HTR-8/SVneo (cell line): ENCODE measurements around the gene STAP1.

Experiments
- DNase-seq: peaks from one replicate; pipeline ENCODE4 v3.0.0; 2011; ENCODE audit warnings: low spot score, mixed read lengths; ENCODE audit not compliant: insufficient read length
- FAIRE-seq: peaks from 2 replicates; lab custom pipeline; 2011; peaks lifted over from hg19 to GRCh38; lab: Jason Lieb, UNC

Gene STAP1

DNA sequence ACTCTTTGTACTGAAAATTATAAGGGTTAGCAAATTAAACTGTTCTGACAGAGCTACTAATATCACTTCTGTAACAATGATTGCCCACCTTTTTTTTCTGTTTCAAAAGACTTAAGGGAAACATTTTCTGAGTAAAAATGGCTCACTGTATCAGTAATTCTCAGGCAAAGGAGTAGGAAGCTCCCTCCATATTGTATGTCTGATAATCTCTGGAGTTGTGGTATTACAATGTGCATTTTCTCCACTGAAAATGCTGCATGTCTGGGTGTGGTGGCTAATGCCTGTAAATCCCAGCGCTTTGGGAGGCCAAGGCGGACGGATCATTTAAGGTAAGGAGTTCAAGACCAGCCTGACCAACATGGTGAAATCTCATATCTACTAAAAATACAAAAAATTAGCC lies 4.4 kb upstream of the STAP1 start:
- FAIRE-seq (no peak), DNase-seq (no peak)

DNA sequence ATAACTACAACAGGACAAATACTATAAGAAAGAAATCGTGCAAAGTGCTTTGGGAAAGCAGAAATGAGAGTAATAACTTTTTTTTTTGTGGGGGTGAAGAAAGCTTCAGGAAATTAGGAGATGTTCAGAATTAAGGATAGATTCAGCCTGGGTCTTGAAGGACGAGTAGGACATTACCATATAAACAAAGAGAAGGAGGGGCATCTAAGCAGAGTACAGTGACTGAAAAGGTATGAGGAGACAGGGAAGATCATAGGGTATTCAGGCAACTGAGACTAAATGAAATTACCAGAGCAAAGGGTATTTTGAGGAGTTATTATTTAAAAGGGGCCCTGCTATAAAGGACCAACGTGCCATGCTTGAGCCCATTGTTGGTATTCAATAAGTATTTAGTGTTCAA lies 3.1 kb upstream of the STAP1 start:
- DNase-seq (no peak), FAIRE-seq (no peak)

DNA sequence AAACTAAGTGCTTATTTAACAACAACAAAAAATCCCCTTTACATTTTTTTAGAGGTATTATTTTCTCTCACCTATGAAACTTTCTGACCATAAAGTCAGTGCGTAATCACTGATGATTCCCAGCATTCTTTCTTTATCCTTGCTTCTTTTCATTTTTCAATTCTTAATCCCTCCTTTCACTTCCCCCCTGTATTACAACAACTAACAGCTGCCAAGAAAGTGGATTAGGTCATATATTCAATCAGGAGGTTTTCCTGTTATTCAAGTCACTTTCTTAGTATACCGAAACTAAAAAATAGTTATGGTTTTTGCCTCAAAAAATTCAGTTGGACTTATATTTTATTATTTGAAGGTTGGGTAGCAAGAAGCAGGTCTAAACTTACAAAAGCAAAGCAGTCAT lies 2.1 kb upstream of the STAP1 start:
- no peak for FAIRE-seq

DNA sequence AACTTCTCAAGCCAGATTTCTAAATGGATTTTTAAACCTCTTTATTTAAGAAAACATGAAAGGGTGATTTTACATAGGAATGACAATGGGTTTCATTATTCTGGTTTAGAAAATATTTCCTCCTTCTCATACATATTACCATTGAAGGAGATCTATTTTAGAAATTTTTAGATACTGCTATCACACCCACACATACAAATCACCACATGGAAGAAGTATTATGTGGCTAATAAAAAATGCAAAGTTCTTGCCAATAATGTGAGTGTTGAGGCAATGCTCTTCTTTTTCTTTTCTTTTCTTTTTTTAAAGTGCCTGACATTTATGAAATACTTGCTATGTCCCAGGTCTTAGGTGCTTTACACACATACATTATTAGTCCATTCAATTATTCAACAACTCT lies 6.8 kb downstream of the STAP1 start:
- DNase-seq: no peak
- no peak for FAIRE-seq

More for the DNA sequence above, 2.1 kb upstream of the STAP1 start:
- DNase-seq: no peak

DNA sequence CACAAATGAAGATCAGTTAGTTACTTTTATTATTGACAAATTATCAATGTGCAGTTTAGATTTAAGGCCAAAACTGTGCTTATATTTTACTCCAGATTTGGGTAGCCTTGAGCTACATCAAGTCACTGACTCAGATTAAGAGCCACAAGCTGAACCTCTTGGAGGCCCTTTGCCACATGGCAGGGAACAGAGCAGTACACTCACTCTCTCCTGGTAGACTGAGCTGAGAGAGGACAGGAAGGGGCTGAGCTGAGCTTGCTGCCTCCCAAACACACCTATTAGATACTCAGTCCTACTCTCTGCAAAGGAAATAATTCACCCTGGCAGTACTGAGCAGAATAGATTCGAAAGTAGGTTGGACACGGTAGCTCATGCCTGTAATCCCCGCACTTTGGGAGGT lies 7.8 kb downstream of the STAP1 start:
- FAIRE-seq (no peak), DNase-seq (no peak)

DNA sequence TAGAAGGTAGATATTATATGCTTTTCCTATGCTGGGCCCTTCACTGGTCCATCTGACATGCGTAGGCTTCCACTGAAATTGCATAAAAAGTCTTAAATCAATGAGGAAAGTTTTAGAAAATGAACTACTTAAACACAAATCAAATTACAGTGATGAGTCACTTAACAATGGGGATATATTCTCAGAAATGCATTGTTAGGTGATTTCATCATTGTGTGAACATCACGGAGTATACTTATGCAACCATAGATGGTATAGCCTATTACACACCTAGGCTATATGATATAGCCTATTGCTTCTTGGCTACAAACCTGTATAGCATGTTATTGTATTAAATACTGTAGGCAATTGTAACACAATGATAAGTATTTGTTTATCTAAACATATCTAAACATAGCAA lies 10.3 kb downstream of the STAP1 start:
- FAIRE-seq (no peak), DNase-seq (no peak)

DNA sequence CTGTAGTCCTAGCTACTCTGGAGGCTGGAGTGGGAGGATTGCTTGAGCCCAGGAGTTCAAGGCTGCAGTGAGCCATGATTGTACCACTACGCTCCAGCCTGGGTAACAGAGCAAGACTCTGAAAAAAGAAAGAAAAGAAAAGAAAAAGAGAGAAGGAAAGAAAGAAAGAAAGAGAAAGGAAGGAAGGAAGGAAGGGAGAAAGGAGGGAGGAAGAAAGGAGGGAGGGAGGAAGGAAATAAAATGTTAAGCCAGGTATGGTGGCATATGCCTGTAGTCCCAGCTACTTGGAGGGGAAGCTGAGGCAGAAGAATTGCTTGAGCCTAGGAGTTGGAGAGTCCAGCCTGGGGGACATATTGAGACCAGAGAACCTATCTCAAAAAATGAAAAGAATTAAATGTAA lies 12.0 kb downstream of the STAP1 start:
- no peak for FAIRE-seq
- no peak for DNase-seq

DNA sequence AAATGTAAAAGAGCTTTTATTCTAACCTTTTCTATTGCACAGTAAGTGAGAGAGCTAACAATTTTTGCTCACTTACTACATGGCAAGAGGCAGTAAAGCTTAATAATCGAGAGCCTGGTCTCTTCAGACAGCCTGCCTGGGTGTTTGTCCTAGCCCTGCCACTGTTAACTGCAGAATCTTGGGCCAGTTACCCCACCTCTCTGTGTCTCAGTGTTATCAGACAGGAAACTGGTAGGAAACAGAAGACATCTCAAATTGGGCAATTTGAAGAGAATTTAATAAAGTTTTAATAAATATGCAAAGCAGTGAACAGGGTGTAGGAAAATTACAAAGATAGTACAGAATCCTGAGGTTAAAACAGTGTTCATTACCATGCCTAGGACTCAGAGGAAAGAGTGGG lies 13.4 kb downstream of the STAP1 start:
- FAIRE-seq: no peak
- DNase-seq: no peak

DNA sequence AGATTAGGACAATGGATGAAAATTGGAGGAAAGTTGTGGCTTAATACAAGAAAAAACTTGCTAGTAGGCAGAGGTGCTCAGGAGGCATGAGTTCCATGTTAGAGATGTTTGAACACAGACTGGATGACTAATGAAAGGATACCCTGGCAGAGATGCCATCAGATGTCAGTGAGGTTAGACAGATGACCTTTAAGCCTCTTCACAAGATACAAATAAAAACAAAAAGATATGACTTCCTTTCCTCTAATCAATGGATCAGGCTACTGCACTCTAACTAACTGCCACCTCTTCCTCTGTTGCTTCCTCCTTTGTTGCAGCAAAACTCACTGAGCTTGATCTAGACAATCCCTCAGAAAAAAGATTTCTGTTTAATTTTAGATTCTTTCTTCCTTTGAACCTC lies 14.7 kb downstream of the STAP1 start:
- DNase-seq (no peak), FAIRE-seq (no peak)

DNA sequence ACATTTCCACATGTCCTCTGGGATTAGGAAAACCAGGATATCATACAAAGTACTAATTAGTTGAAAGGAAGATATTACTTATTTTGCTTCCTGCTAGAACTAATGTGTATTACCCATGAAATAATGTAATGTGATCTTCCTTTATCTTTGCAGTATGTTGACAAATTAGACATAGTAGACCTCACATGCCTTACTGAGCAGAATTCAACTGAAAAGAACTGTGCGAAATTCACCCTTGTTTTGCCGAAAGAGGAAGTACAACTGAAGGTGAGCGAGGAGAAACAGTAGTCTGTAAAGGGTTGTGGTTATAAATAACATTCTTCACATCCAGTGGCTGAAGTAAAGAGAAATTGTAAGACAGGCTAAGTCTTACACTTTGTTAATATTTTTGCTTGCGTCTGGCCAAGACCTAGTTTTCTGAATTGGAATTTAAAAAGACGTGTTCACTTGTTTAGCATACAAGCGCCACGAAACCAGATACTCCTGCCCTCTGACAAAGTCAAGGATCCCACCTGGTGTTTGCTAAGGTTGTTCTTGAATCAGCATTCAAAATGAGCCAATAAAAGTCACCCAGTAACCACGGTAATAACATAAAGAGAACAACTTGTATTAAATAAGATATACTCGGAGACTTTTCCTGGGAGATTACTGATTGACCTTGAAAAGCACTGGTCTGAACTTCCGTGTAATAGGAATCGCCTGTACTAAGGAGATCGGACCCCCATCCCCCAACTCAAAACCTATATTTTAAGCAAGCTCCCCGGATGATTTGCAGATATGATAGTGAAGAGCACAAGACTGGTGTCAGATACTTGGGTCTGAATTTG lies 16.9 kb downstream of the STAP1 start:
- DNase-seq (no peak), FAIRE-seq (no peak)

DNA sequence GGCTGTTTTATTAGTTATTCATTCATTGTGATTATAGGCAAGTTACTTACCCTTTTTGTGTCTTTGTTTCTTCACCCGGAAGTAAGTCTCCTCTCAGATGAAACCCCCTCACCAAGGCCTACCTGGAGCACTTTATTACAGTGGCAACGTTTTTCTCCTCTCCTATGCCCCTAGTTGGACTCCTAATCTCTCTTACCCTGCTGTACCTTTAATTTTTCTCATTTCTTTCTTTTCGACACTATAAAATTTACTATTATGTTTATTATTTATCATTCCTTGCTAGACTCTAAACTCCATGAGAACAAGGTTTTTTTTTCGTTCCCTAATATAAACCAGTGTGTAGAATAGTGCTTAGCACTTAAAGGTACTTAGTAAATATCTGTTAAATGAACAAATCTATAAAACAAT lies 17.5 kb downstream of the STAP1 start:
- FAIRE-seq (no peak), DNase-seq (no peak)

DNA sequence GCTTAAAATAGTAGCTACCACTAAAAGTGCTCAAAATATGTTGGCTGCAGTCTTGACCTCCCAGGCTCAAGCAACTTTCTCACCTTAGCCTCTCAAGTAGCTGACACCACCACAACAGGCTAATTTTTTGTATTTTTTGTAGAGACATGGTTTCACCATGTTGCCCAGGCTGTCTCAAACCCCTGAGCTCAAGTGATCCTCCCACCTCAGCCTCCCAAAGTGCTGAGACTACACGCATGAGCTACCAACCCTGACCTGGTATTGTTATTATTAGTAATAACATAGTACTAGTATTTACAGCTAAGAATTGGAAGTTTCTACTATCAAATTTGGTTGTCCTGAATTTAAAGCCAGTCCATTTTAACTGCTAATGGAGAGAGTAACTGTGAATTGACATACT lies 18.0 kb downstream of the STAP1 start:
- DNase-seq: no peak
- FAIRE-seq: no peak

DNA sequence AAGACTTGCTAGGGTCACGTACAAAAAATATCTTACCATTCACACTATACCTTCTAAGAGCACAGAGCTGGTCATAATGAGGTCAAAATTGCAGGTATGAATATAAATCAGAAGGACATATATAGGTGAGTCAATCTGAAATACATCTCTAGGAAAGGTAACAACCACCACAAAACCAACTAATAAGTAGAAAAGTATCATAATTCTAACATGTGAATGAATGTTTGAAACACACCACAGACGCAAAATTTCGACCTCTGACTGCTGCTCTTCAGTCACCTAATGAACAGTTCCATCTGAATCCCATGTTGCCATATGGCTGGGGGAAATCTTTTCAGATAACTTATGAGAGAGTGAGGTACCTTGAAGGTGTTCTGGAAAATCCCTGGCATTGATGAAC lies 22.1 kb downstream of the STAP1 start:
- no peak for DNase-seq
- FAIRE-seq: no peak

DNA sequence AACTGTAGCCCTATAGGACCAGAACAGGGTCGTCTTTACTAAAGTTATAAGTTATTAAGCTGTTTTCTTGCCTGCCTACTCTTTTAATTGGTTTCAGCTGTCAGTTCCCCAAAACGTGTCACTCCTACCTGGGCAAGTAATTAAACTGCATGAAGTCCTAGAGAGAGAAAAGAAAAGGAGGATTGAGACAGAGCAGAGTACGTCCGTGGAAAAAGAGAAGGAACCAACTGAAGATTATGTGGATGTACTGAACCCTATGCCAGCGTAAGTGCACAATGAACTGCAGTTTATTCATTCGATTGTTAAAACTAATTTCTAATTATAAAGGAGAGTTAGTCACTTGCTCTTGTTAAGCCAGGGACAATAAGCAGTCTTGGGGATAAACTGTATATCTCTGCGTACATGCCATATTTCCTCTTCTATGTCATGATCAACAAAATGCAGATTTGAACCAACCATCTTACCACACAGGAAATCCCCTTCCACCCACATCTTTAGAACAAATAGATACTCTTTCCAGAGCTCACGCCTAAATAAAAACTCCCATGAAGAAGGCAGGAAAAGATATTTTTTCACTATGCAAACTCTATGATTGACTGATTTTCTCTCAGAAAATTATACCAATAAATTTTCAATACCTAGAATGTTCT lies 22.8 kb downstream of the STAP1 start:
- FAIRE-seq: no peak
- DNase-seq: no peak

DNA sequence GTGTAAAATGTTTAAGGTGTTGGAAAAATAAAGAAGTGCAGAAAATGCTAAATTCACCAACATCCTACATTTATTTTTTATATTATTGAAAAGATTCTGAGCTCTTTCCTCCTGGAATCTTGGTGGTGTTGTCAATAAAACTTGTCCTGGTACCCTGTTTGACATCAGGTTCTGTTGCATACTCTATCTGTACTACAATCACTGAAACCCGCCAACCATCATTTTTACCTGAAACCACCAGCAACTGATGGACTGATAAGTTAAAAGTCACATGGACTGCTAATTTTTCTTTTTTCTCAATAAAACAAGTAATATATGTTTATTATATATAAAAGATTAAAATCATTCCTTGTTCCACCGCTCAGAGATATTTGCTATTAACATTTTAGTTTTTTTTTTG lies 23.4 kb downstream of the STAP1 start:
- no peak for FAIRE-seq
- no peak for DNase-seq

DNA sequence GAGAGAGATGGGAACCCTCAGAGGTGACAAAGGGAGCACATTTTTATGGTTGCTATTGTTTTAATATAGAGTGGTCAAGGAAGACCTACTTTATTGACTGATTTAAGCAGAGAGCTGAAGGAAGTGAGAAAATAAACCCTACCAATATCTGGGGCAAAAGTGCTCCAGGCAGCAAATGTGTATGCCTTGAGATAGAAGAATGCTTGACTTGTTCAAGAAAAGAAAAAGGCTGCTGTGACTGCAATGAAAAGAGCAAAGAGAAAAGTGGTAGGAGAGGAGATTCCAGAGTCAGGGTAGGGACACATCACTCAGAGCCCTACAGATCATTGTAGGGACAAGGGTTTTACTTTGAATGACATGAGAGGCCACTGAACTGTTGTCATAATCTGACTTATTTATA lies 26.0 kb downstream of the STAP1 start:
- FAIRE-seq: no peak

DNA sequence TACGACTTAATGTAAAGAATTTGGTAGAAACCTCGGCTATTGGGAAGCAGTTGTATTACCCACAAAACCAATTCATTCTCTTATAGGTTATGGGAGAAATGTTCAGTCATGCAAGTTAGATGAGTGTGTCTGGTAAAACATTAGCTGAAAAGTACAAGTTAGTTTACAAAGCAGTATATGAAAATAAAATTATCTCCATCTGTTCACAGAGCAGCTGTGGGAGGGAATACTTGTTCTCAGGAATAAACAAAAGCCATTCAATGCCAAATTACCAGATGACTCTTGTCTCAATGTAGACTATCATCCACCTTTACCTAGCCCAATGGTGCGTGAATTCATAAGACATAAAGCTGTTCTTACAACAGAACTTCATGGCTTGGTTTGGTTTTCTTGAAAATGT lies 28.6 kb downstream of the STAP1 start:
- no peak for FAIRE-seq

More for the DNA sequence above, 26.0 kb downstream of the STAP1 start:
- no peak for DNase-seq

DNA sequence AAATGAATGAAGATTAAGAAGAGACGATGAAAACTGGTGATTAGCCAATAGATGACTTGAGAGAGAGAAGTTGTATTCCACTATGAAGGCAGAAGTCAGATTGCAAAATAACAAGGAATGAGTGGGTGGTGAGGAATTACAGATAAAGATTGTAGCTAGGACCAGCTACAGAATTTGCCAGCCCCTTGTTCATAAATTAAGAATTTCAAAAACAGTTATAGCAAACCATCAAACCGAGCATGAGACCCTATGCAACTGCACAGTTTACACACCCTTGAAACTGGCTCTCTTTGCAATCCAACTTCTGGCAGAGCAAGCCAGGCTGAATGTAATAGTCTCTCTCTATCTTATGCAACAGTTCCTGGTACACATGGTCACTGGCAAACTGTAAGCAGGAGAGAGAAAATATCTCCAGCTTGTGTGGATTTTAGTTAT lies 35.2 kb downstream of the STAP1 start:
- FAIRE-seq (no peak), DNase-seq (no peak)

More for the DNA sequence above, 28.6 kb downstream of the STAP1 start:
- no peak for DNase-seq

DNA sequence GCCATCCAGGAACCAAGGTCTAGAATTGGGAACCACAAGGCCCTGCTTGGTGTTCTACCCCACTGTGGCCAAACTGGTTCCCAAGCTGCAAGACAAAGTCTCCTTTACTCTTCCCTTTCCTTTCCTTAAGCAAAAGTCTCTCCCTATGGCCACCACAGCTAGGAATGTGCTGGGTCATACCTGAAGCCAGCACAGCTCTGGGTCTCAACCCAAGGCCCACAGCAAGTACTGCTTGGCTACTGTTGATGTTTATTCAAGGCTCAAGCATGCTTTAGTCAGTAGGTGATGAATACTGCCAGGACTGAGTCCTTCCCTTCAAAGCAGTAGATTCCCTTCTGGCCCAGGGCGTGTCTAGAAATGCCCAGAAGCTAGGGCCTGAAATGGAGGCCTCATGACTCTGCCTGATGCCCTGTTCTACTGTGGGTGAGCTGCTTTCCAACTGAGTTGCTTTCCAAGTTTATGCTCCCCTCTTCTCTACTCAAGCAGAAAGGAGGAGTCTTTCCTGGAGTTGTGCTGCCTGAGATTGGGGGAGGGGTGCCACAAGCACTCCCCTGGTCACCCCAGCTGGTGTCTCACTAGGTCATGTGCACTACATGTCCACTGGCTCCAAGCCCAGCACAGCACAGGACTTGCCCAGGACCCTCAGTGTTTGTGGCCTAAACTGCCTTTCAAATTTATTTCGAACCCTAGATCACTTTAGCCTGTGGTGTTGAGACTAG lies 44.9 kb downstream of the STAP1 start:
- DNase-seq (no peak), FAIRE-seq (no peak)

DNA sequence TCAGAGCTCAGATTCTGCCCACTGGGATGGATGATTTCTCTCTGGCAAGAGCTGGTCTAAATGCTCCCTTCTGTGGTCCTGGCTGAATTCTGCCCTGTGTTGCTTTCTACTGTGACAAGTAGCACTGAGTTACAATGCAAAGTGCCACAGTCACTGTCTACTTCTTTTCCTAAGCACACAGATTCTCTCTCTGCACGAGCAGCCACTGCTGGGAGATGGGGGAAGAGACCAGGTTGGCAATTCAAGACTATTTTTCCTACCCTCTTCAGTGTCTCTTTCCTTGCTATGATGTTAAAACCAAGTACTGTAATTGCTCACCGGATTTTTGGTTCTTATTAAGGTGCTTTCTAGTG lies 45.5 kb downstream of the STAP1 start:
- DNase-seq (no peak), FAIRE-seq (no peak)

DNA sequence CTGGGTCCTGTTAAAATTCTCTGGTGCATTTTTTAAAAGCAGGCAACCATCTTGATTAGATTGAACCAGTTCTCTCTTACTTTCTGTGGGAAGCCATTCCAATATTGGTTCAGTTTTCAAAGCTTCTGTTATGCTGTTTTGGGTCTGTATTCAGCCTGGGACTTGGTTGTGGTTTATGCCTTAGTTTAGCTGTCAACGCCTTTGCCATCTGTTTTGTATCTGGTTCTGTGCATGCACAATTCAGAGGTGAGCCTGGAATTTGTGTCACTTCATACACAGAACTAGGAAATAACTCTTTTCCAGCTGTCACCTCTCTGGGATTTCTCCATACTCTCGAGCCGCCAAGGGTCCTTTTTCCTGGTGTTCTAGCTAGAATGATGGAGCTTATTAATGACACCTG lies 46.2 kb downstream of the STAP1 start:
- FAIRE-seq: no peak
- no peak for DNase-seq
